A673 (cell line): Measurements from ENCODE around the gene GRB10.

Source experiments
- EZH2 ChIP-seq: fragments of 200-600 bp; sonication (generic); IDR thresholded peaks from 2 replicates; pipeline ENCODE4 v1.6.1; 2017; ENCODE audit warnings: borderline replicate concordance, low read depth, mild to moderate bottlenecking, mixed read lengths, antibody characterized with exemption, low read length; ENCODE audit not compliant: poor library complexity, severe bottlenecking
- TF ChIP-seq, protein P1 (sequence below): fragments of 300-800, 200-600 bp; sonication (generic); conservative IDR thresholded peaks from 2 replicates; pipeline ENCODE4 v1.5.1; 2017; ENCODE audit warnings: low read depth, mild to moderate bottlenecking, antibody characterized with exemption, low read length, moderate library complexity, mixed read lengths

DNA sequence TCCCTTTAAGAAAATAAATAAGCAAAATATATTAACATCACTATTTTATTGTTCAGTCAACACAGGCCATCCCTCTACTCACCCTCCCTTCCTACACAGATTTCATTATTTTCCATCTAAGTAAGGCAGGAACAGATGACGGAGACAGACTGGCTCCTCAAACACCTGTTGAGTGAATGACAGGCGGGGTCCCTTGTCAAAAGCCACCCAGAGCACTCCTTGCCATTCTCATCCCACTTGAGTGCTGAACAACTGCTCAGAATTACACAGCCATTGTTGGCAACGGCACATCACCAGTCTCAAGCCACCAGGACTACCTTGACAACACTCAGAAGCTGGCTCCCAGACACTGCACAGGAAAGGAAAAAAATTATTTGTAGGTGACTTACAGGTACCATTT lies 3.3 kb downstream of the GRB10 start:
- TF ChIP-seq, protein P1, sequence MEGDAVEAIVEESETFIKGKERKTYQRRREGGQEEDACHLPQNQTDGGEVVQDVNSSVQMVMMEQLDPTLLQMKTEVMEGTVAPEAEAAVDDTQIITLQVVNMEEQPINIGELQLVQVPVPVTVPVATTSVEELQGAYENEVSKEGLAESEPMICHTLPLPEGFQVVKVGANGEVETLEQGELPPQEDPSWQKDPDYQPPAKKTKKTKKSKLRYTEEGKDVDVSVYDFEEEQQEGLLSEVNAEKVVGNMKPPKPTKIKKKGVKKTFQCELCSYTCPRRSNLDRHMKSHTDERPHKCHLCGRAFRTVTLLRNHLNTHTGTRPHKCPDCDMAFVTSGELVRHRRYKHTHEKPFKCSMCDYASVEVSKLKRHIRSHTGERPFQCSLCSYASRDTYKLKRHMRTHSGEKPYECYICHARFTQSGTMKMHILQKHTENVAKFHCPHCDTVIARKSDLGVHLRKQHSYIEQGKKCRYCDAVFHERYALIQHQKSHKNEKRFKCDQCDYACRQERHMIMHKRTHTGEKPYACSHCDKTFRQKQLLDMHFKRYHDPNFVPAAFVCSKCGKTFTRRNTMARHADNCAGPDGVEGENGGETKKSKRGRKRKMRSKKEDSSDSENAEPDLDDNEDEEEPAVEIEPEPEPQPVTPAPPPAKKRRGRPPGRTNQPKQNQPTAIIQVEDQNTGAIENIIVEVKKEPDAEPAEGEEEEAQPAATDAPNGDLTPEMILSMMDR: no peak
- no peak for TF ChIP-seq EZH2
